ENCODE measurements around the gene PKNOX1. TPM values are rescaled to one million over a fixed set of nuclear protein-coding genes. Genes with fewer than 3 reads are reported as not detected.
"Not testable (repeated sequence)": the region's sequence is repeated elsewhere in the genome, so short reads cannot be mapped to it uniquely, and the experiment has no call there.

PKNOX1 gene
- polyA plus RNA-seq, 3 donors from 2014 or later = 11.0 to 25.3 (median 14.8) TPM

GRCh38 chr21:42965211-42965560 is 9.2 kb upstream of the PKNOX1 start:
- no peaks in the 10 kb centered on the region for H3K36me3 Mint-ChIP-seq
- H3K9me3 Mint-ChIP-seq = no peaks in the 10 kb centered on the region
- DNase-seq = no peak
- H3K4me1 Mint-ChIP-seq = peaks cover 0 to 1% of the 10 kb centered on the region in 2 donors
- peaks cover 0 to 3% (median 0%) of the 10 kb centered on the region in 3 donors for H3K27me3 Mint-ChIP-seq (ENCODE audit: low read depth in 3 of 3)
- H3K4me3 Mint-ChIP-seq = no peak overlapping the region
- no peak overlapping the region for H3K27ac Mint-ChIP-seq

DNA sequence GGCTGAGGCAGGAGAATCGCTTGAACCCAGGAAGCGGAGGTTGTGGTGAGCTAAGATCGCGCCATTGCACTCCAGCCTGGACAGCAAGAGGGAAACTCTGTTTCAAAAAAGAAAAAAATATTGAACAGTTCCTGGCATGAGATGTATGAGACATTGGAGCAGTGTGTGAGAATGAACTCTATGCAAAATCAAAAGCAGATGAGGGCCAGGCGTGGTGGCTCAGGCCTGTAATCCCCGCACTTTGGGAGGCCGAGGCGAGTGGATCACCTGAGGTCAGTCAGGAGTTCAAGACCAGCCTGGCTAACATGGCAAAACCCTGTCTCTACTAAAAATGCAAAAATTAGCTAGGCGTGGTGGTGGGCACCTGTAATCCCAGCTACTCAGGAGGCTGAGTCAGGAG is 6.7 kb upstream of the PKNOX1 start:
- not testable (repeated sequence) for H3K36me3 Mint-ChIP-seq

DNA sequence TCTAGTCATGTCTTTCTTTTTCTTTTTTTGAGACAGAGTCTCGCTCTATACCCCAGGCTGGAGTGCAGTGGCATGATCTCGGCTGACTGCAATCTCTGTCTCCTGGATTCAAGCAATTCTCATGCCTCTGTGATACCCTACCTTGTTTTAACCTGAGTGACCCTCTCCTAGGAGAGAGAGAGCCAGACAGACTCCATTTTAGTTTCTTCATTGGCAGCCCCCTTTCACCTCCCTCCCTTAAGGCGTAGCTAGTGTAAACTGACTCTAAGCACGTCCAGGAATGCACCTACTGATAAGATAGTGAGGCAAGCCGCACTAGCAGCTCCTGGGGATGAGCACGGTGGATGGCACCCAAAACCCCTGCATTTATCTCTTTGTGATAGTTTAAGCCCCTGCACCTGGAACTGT is 5.2 kb upstream of the PKNOX1 start:
- peaks cover 0 to 3% (median 0%) of the 10 kb centered on the region in 3 donors for H3K27me3 Mint-ChIP-seq (ENCODE audit: low read depth in 3 of 3)
- H3K4me1 Mint-ChIP-seq = peaks cover 0 to 3% of the 10 kb centered on the region in 2 donors
- H3K36me3 Mint-ChIP-seq = no peaks in the 10 kb centered on the region
- H3K27ac Mint-ChIP-seq = no peak overlapping the region
- no peaks in the 10 kb centered on the region for H3K9me3 Mint-ChIP-seq
- H3K4me3 Mint-ChIP-seq = no peak overlapping the region
- no peak for DNase-seq

More for the DNA sequence above, 6.7 kb upstream of the PKNOX1 start:
- not testable (repeated sequence) for H3K9me3 Mint-ChIP-seq; H3K4me3 Mint-ChIP-seq; H3K27ac Mint-ChIP-seq; H3K27me3 Mint-ChIP-seq (ENCODE audit: low read depth in 3 of 3); DNase-seq; H3K4me1 Mint-ChIP-seq

DNA sequence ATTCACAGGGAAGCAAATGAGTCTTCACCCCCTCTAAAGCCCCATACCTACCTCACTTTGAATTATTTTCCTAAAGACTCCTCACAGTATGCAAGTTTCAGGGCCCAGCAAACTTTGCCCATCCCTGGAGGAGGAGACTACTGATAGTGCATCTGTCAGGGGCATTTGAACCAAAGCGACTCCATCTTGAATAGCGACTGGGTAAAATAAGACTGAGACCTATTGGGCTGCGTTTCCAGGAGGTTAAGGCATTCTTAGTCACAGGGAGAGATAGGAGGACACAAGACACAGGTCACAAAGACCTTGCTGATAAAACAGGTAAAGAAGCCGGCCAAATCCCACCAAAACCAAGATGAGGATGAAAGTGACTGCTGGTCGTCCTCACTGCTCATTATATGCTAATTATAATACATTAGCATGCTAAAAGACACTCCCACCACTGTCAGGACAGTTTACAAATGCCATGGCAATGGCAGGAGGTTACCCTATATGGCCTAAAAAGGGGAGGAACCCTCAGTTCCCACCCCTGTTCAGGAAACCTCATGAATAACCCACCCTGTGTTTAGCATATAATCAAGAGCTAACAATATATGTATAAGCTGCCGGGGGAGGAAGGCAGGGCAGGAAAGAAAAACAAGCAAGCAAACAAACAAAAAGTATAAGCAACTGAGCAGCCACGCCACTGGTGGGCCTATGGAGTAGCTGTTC is 3.3 kb upstream of the PKNOX1 start:
- H3K27ac Mint-ChIP-seq = no peak overlapping the region
- no peaks in the 10 kb centered on the region for H3K9me3 Mint-ChIP-seq
- no peak for DNase-seq
- H3K4me3 Mint-ChIP-seq = no peak overlapping the region
- peaks cover 5 to 7% of the 10 kb centered on the region in 2 donors for H3K4me1 Mint-ChIP-seq
- H3K27me3 Mint-ChIP-seq (ENCODE audit: low read depth in 3 of 3) = peaks cover 2 to 7% (median 5%) of the 10 kb centered on the region in 3 donors
- H3K36me3 Mint-ChIP-seq = no peaks in the 10 kb centered on the region

DNA sequence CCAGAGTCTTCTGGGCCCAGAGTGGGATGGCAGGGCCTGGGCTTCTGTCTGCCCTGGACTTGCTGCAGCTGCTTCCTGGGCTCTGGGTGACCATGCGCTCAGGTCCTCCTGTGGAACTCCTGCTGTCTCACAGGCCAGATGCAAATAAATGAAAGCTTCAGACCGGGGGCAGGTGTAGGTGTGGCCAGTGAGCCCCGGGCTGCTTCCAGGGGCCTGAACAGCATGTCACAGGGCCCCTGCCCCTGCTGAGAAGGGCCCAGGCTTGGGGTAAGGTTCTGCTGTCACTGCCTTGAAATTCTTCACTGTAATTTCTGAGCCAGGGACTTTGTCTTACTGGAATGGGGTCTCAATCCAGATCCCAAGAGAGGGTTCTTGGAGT is 2.5 kb upstream of the PKNOX1 start:
- Mint-ChIP-seq H3K9me3 (no peaks in the 10 kb centered on the region), H3K36me3 (no peaks in the 10 kb centered on the region), H3K4me1 (peaks cover 13 to 14% of the 10 kb centered on the region in 2 donors), H3K27ac (no peak overlapping the region), H3K27me3 (ENCODE audit: low read depth in 3 of 3) (peaks cover 2 to 7% (median 5%) of the 10 kb centered on the region in 3 donors), H3K4me3 (no peak overlapping the region)
- no peak for DNase-seq

DNA sequence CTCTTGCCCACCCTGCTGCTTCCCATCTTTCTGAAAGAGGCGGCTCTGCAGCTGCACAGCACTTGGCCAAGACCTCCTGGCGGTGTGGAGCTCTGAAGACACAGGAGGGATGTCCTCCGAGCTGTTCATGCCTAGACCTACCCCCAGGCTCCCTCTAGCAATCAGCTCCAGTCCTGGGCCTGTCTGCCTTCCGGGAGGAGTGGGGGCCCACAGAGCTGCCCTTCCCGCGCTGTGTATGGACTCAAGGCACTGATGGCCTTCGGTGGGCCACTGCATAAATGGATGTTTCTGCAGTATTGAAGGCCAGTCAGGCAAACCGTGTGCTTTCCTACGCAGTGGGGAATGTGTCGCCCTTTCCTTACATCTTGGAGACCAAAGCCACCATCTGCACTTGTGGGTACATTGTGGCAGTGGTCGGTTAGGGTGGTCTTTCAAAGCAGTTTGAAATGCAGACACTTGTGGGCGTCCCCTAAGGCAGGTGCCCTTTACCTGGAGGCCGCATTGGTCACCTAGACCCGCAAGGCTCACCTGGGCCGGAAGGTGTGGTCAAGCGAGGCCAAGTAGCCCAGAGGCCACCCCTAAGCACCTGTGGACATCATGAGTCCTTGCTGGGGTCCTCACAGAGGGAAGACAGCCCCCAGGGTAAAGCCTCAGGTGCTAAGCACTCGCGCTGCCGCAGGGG is 912 bp upstream of the PKNOX1 start:
- peak overlapping the region; percentile 76 to 84 (median 82) for H3K4me3 Mint-ChIP-seq
- H3K27me3 Mint-ChIP-seq (ENCODE audit: low read depth in 3 of 3) = peaks cover 2 to 7% (median 4%) of the 10 kb centered on the region in 3 donors
- no peaks in the 10 kb centered on the region for H3K9me3 Mint-ChIP-seq
- H3K4me1 Mint-ChIP-seq = peaks cover 22 to 23% of the 10 kb centered on the region in 2 donors
- H3K36me3 Mint-ChIP-seq = no peaks in the 10 kb centered on the region
- peak overlapping the region; percentile 72 to 92 (median 88) for H3K27ac Mint-ChIP-seq
- no peak for DNase-seq

DNA sequence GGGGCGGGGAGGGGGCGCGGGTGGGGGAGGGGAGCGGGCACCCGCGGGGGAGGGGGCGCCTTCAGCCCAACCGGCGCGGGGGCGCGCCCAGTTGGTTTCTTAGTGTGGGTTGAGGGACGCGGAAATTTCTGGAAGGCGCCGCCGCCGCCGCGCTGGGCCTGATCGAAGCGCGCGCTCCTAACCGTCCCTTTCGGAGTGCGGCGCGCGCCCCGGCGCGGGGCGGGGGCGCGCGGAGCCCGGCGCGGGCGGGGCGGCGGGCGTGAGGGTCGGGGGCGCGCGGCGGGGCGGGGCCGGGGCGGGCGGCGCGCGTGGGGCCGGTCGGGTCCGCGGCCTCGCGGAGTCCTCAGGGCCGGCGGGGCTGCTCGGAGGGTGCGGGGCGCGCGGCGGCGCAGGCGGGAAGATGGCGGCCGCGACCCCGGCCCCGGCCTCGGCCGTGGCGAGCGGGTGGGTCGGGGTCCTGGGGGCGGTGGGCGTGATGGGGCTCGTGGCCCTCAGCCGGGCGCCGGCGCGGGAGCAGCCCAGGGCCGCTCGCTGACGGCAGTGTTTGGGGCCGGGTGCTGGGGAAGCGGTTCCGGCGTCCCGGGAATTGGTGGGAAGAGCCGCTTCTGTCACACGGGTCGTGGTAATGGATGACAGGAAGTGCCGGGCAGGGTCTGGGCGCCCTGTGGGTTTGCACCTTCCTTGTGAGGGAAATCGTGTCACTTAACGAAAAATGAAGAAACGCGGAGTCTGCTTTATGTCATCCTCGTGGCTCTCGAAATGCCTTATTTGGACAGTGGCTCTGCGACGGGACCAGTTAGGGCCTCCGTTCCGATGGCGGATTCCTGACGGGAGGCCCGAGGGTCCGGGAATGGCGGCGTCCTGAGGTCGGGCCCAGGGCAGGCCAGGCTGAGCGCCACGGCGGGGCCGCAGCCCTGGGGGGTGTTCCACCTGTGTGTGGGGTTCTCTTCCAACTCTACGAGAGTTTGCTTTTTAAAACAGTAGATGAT is 764 bp downstream of the PKNOX1 start:
- Mint-ChIP-seq H3K36me3 (peaks cover 0 to 4% (median 0%) of the 10 kb centered on the region in 3 donors), H3K9me3 (no peaks in the 10 kb centered on the region), H3K27ac (peak overlapping the region; percentile 87 to 96 (median 92)), H3K27me3 (ENCODE audit: low read depth in 3 of 3) (peaks cover 2 to 7% (median 3%) of the 10 kb centered on the region in 3 donors), H3K4me1 (peaks cover 26 to 34% of the 10 kb centered on the region in 2 donors), H3K4me3 (peak overlapping the region; percentile 84 to 91 (median 89))
- peak; percentile 58 for DNase-seq

- peaks cover 35 to 43% of the 10 kb centered on the region in 2 donors for H3K4me1 Mint-ChIP-seq
- peak overlapping the region; percentile 87 to 96 (median 92) for H3K27ac Mint-ChIP-seq
- H3K9me3 Mint-ChIP-seq = no peaks in the 10 kb centered on the region
- H3K36me3 Mint-ChIP-seq = peaks cover 0 to 4% (median 0%) of the 10 kb centered on the region in 3 donors
- H3K27me3 Mint-ChIP-seq (ENCODE audit: low read depth in 3 of 3) = peaks cover 2 to 7% (median 3%) of the 10 kb centered on the region in 3 donors
- peak overlapping the region; percentile 84 to 91 (median 89) for H3K4me3 Mint-ChIP-seq
- no peak for DNase-seq
Observed at GRCh38 chr21:42975886-42976608, 1.7 kb downstream of the PKNOX1 start.

- DNase-seq = peak in 1 of 3 donors; percentile 8
- H3K27me3 Mint-ChIP-seq (ENCODE audit: low read depth in 3 of 3) = peaks cover 0 to under 1% (median 0%) of the 10 kb centered on the region in 3 donors
- H3K4me3 Mint-ChIP-seq = peak overlapping the region in 3 of 5 donors; percentile 26 to 67 (median 38)
- H3K9me3 Mint-ChIP-seq = no peaks in the 10 kb centered on the region
- H3K27ac Mint-ChIP-seq = peak overlapping the region in 5 of 6 donors; percentile 1 to 60 (median 42)
- peaks cover 0 to 7% (median 0%) of the 10 kb centered on the region in 3 donors for H3K36me3 Mint-ChIP-seq
- H3K4me1 Mint-ChIP-seq = peaks cover 44 to 64% of the 10 kb centered on the region in 2 donors
Observed at GRCh38 chr21:42980312-42981213, 6.2 kb downstream of the PKNOX1 start.

- Mint-ChIP-seq H3K4me3 (no peak overlapping the region), H3K27ac (peak overlapping the region in 2 of 6 donors; percentile 42 to 69), H3K9me3 (no peaks in the 10 kb centered on the region), H3K4me1 (peaks cover 41 to 61% of the 10 kb centered on the region in 2 donors), H3K36me3 (peaks cover 0 to 7% (median 0%) of the 10 kb centered on the region in 3 donors), H3K27me3 (ENCODE audit: low read depth in 3 of 3) (no peaks in the 10 kb centered on the region)
- DNase-seq = no peak
Observed at GRCh38 chr21:42981214-42981523, 6.8 kb downstream of the PKNOX1 start.

- Mint-ChIP-seq H3K4me3 (no peak overlapping the region), H3K36me3 (peaks cover 0 to 7% (median 0%) of the 10 kb centered on the region in 3 donors), H3K9me3 (no peaks in the 10 kb centered on the region), H3K27ac (no peak overlapping the region), H3K4me1 (peaks cover 40 to 61% of the 10 kb centered on the region in 2 donors), H3K27me3 (ENCODE audit: low read depth in 3 of 3) (no peaks in the 10 kb centered on the region)
- no peak for DNase-seq
Observed at GRCh38 chr21:42981862-42982261, 7.5 kb downstream of the PKNOX1 start.

- peaks cover 32 to 52% of the 10 kb centered on the region in 2 donors for H3K4me1 Mint-ChIP-seq
- peaks cover 0 to 7% (median 0%) of the 10 kb centered on the region in 3 donors for H3K36me3 Mint-ChIP-seq
- H3K9me3 Mint-ChIP-seq = no peaks in the 10 kb centered on the region
- DNase-seq = no peak
- H3K4me3 Mint-ChIP-seq = no peak overlapping the region
- peak overlapping the region in 3 of 6 donors; percentile 11 to 66 (median 60) for H3K27ac Mint-ChIP-seq
- H3K27me3 Mint-ChIP-seq (ENCODE audit: low read depth in 3 of 3) = no peaks in the 10 kb centered on the region
Observed at GRCh38 chr21:42983103-42983502, 8.7 kb downstream of the PKNOX1 start.

Data from immature natural killer cell (primary cell).